ENCODE results near the gene PAPLN.
"Not testable (repeated sequence)": the region's sequence is repeated elsewhere in the genome, so short reads cannot be mapped to it uniquely, and the experiment has no call there.

The PAPLN gene

GRCh38 chr14:73237219-73237785 is at the start of gene PAPLN:
TSS of gene PAPLN (plus strand) at chr14:73237506. CDS start at chr14:73239779, 2,273 bp downstream.
- no peak for DNase-seq (ENCODE audit: low read depth in 1 of 2, low spot score in 1 of 2)

- DNase-seq (ENCODE audit: low read depth in 1 of 2, low spot score in 1 of 2) = no peak
Observed at GRCh38 chr14:73188501-73188911, 48.8 kb upstream of the PAPLN start.

GRCh38 chr14:73189651-73190050 is 47.7 kb upstream of the PAPLN start:
- DNase-seq (ENCODE audit: low read depth in 1 of 2, low spot score in 1 of 2) = no peak

GRCh38 chr14:73191441-73191840 is 45.9 kb upstream of the PAPLN start:
- no peak for DNase-seq (ENCODE audit: low read depth in 1 of 2, low spot score in 1 of 2)

- DNase-seq (ENCODE audit: low read depth in 1 of 2, low spot score in 1 of 2) = not testable (repeated sequence)
Observed at GRCh38 chr14:73194306-73194705, 43.0 kb upstream of the PAPLN start.

GRCh38 chr14:73198253-73198652 is 39.1 kb upstream of the PAPLN start:
- no peak for DNase-seq (ENCODE audit: low read depth in 1 of 2, low spot score in 1 of 2)

- no peak for DNase-seq (ENCODE audit: low read depth in 1 of 2, low spot score in 1 of 2)
Observed at GRCh38 chr14:73203527-73203926, 33.8 kb upstream of the PAPLN start.

- no peak for DNase-seq (ENCODE audit: low read depth in 1 of 2, low spot score in 1 of 2)
Observed at GRCh38 chr14:73207615-73208014, 29.7 kb upstream of the PAPLN start.

GRCh38 chr14:73208390-73208789 is 28.9 kb upstream of the PAPLN start:
- no peak for DNase-seq (ENCODE audit: low read depth in 1 of 2, low spot score in 1 of 2)

- DNase-seq (ENCODE audit: low read depth in 1 of 2, low spot score in 1 of 2) = no peak
Observed at GRCh38 chr14:73208846-73209245, 28.5 kb upstream of the PAPLN start.

- DNase-seq (ENCODE audit: low read depth in 1 of 2, low spot score in 1 of 2) = no peak
Observed at GRCh38 chr14:73209953-73210352, 27.4 kb upstream of the PAPLN start.

GRCh38 chr14:73211251-73212040 is 25.9 kb upstream of the PAPLN start:
- no peak for DNase-seq (ENCODE audit: low read depth in 1 of 2, low spot score in 1 of 2)

GRCh38 chr14:73216030-73216429 is 21.3 kb upstream of the PAPLN start:
- no peak for DNase-seq (ENCODE audit: low read depth in 1 of 2, low spot score in 1 of 2)

GRCh38 chr14:73217411-73217810 is 19.9 kb upstream of the PAPLN start:
- no peak for DNase-seq (ENCODE audit: low read depth in 1 of 2, low spot score in 1 of 2)

- DNase-seq (ENCODE audit: low read depth in 1 of 2, low spot score in 1 of 2) = no peak
Observed at GRCh38 chr14:73220061-73220460, 17.2 kb upstream of the PAPLN start.

GRCh38 chr14:73220634-73221033 is 16.7 kb upstream of the PAPLN start:
- DNase-seq (ENCODE audit: low read depth in 1 of 2, low spot score in 1 of 2) = no peak

GRCh38 chr14:73221945-73222344 is 15.4 kb upstream of the PAPLN start:
- DNase-seq (ENCODE audit: low read depth in 1 of 2, low spot score in 1 of 2) = no peak

GRCh38 chr14:73223049-73223448 is 14.3 kb upstream of the PAPLN start:
- DNase-seq (ENCODE audit: low read depth in 1 of 2, low spot score in 1 of 2) = no peak

GRCh38 chr14:73225496-73225895 is 11.8 kb upstream of the PAPLN start:
- no peak for DNase-seq (ENCODE audit: low read depth in 1 of 2, low spot score in 1 of 2)

GRCh38 chr14:73227812-73228781 is 9.2 kb upstream of the PAPLN start:
- no peak for DNase-seq (ENCODE audit: low read depth in 1 of 2, low spot score in 1 of 2)

GRCh38 chr14:73230051-73230450 is 7.3 kb upstream of the PAPLN start:
- no peak for DNase-seq (ENCODE audit: low read depth in 1 of 2, low spot score in 1 of 2)
